Measurements from ENCODE around the gene CSNK1G3.

DNA sequence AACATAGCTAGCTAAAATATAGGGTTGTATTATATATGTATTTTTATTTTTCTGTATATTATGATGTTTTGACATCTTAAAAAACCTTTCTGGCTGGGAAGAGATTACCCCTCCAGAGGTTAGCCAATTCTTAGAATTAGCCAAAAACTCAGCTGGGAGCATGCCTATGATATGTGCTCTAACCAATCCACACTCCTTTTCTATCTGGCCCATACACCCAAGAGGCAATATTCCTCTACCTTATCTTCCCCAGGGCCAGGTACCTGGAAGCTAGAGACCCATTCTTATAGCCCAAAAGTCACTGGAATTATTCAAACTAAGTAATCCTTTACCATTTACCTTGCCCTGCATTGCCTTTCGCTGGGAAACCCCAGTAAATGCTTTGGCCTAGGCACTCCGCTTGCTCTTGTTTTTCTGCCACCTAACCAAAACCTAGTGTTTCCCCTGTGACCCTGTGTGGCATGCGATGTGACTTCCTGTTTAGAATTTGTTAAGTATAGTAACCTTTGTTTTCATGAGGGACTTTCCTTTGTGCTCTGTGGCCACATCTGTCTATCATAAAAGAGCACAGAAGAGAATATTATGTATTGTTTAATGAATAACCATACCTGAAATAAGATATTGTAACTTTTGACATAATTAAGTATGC lies 37.4 kb downstream of the CSNK1G3 start:
- TF ChIP-seq EZH2phosphoT487 (IDR thresholded peaks at IDR 0.05; ENCODE audit: insufficient read depth, low read depth) (no peak), EZH2 (IDR thresholded peaks at IDR 0.05; ENCODE audit: insufficient read depth, poor library complexity, severe bottlenecking) (no peak)

Data from GM23248 (cell line).